Spleen (tissue), 7 donors: Measurements from ENCODE around the gene CLMP.

Experiments used
- POLR2A ChIP-seq, 3 donors: fragments of 450-650 bp; IDR thresholded peaks; one replicate each; pipeline ENCODE4 v1.5.1; 2017; ENCODE audit warnings: antibody characterized with exemption in 3 of 3, mild to moderate bottlenecking in 1 of 3
- POLR2AphosphoS5 ChIP-seq, 3 donors: sonication (generic); formaldehyde crosslinking; IDR thresholded peaks; one replicate each; pipeline ENCODE4 v1.5.1; 2017; ENCODE audit warnings: antibody characterized with exemption in 3 of 3
- TF ChIP-seq, protein P1 (sequence below), 11 experiments: fragments of 200-600 bp in 7 of 11; fragments of 450-650 bp in 4 of 11; sonication (generic) in 4 of 11; IDR thresholded peaks in 8 of 11; conservative IDR thresholded peaks in 3 of 11; 1 replicate in 7 of 11; 2 replicates in 4 of 11; pipeline versions ENCODE4 v1.4.0 to v1.8.0; 2016 to 2021; ENCODE audit warnings: antibody characterized with exemption in 11 of 11, inconsistent platforms in 4 of 11, mild to moderate bottlenecking in 1 of 11
- donor health status: DM: no; HTN: no; CAD: no; lungs with moderate emphysema.
- donor health status: DM: no; HTN: no; CAD: no.
- donor health status: DM: no; HTN: no; CAD: no.

- TF ChIP-seq, protein P1, sequence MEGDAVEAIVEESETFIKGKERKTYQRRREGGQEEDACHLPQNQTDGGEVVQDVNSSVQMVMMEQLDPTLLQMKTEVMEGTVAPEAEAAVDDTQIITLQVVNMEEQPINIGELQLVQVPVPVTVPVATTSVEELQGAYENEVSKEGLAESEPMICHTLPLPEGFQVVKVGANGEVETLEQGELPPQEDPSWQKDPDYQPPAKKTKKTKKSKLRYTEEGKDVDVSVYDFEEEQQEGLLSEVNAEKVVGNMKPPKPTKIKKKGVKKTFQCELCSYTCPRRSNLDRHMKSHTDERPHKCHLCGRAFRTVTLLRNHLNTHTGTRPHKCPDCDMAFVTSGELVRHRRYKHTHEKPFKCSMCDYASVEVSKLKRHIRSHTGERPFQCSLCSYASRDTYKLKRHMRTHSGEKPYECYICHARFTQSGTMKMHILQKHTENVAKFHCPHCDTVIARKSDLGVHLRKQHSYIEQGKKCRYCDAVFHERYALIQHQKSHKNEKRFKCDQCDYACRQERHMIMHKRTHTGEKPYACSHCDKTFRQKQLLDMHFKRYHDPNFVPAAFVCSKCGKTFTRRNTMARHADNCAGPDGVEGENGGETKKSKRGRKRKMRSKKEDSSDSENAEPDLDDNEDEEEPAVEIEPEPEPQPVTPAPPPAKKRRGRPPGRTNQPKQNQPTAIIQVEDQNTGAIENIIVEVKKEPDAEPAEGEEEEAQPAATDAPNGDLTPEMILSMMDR (IDR thresholded peaks at IDR 0.05 in 8 of 11, conservative IDR thresholded peaks at IDR 0.05 in 3 of 11) = no peak
- TF ChIP-seq POLR2A (IDR thresholded peaks at IDR 0.05) (no peak), POLR2AphosphoS5 (IDR thresholded peaks at IDR 0.05) (no peak)
Observed at GRCh38 chr11:123129920-123130319, 65.1 kb downstream of the CLMP start.
